ENCODE results near the gene LCAT.
"Not testable (repeated sequence)": the region's sequence is repeated elsewhere in the genome, so short reads cannot be mapped to it uniquely, and the experiment has no call there.

LCAT gene, protein sequence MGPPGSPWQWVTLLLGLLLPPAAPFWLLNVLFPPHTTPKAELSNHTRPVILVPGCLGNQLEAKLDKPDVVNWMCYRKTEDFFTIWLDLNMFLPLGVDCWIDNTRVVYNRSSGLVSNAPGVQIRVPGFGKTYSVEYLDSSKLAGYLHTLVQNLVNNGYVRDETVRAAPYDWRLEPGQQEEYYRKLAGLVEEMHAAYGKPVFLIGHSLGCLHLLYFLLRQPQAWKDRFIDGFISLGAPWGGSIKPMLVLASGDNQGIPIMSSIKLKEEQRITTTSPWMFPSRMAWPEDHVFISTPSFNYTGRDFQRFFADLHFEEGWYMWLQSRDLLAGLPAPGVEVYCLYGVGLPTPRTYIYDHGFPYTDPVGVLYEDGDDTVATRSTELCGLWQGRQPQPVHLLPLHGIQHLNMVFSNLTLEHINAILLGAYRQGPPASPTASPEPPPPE

DNA sequence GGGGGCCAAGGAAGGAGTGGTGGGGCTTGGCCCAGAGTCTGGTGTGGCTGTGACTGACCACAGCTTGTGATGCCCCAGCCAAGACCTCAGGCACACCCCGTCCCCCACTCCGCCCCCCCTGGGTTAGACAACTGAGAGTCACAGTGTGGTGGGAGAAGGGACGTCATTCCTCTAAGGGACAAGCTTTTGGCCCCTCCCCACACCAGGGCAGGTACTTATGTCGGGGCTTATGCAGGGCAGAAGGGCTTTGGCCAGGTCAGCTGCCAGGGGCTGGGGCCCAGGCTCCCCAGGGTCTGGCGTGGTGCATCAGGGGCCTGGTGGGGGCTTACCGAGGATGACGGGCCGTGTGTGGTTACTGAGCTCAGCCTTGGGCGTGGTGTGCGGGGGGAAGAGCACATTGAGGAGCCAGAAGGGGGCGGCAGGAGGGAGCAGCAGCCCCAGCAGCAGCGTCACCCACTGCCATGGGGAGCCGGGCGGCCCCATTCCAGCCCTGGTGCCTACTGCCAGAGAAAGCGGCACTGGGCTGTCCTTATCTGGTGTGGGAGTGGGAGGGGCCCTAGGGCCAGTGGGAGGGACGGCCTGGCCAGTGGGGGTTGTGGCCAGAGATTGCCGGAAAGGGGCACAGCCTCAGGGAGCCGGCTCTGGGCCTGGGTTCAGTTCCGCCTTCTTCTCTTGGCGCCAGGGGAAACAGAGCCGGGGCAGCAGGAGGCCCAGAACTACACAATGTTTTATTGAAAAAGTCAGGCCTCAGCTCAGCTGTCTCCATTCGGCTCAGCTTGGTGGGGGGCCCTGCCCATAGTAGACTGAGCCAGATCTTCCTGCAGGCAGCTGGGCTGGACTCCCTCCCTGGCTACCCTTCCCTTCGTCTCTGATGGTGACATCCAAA is at the start of gene LCAT:
LCAT (minus strand) TSS at position 502 of the 886 bp plus-strand sequence; CDS start at position 483, 19 bp downstream.
- DNase-seq = no peak

DNA sequence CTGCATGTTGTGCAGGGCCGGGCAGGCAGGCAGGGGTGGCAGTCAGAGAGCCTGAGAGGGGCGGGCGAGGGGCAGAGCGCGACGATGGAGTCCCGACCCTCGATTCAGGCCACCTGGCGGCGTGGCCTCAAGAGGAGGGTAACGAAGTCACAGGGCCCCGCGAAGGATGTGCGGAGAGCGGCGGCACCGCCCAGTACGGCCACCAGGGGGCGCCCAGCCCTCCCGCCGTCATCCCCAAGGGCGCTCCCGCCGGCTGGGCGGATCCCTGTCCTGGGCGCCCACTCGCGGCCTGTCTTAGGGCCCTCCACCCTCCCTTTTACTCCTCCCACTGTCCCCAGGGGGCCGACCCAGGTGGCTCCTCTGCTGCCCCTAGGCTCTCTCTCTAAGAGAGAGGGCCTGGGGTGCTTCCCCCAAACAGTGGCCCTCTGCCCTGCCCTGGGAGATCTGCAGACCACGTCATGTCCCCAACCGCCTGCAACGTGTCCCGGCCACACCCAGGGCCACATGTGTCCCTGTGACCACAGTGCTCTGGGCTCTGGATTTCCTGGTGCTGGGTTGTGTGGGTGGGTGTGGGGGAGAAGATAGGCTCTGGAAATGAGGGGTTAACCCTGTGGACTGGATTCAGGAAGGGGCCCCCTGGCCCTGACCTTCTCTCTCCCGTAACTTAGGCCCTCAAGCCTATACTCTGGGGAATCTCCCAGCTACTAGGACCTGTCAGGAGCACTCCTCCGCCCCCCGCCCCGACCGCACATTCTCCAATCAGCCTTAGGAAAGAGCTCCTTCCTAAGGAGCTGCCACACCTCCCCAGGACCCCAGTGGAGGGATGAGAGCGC is 49.5 kb upstream of the LCAT start:
- peak; percentile 74 to 75 for DNase-seq

DNA sequence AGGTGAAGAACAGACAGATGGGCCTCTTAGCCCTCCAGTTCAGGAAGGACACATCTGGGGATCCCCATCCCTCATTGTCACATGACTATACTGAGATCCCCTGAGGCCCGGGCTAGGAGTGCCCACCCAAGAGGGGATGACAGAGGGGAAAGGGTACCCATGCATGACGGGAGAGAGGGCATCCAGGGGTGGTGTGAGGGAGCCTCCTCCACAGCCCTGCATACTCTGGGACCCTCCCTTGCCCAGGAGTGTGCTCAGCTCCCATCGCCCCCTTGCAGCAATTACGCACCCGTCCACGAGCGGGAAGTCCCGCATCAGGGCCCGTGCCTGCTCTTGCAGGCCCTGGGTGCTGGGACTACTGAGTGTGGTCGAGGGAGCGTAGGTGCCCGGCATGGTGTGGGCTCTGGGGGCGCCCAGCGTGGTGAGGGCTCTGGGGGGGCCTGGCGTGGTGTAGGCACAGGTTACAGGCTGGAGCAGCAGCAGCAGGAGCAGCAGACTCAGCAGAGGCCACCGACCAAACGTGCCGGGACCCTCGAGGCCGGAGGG is 48.8 kb upstream of the LCAT start:
- no peak for DNase-seq

DNA sequence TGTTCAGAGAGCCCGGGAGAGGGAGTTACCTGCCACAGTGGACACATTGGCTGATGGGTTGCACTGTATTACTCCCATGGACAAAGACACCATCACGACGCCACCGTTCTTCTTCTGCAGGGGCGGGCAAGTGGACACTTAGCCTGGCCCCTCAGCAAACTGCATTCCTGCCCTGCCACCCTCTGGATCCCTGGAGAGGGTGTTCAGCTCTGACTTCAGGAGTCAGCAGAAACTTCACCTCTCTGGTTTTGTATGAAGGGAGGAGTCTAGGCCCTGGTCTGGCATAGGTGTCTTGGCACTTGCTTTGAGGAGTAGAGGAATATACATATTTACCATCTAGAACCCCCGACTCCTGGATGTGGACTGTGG is 46.1 kb upstream of the LCAT start:
- DNase-seq = no peak

DNA sequence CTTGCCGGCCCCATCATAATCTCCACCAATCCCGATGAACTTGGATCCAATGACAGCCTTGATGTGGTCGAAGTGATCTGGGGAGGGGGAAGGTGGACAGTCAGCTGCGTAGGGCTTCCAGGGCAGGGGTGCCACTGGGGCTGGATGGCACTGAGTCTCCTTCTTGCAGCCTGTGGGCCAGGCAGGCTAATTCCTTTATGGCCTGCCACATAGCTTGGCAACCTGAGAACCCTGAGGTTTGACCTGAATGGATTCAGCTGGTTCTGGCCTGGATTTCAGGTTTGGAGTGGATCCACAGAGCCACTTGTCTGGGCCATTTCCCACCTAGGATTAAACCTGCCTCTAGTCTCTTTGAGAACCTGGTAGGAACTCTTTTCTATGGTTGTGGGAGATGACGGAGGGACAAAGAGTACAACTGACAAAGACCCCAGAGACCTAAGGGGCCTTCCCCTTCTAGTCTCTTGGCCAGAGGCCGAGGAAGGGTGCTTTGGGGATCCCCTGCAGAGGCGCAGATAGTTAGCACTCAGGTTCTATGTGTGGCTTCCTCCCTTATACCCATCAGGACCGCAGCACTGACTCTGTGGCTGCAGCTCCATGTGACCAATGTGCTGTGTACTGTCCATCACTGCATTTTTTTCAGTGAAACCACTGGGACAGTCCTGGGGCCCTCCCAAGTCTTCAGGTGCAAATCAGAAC is 45.5 kb upstream of the LCAT start:
- no peak for DNase-seq

DNA sequence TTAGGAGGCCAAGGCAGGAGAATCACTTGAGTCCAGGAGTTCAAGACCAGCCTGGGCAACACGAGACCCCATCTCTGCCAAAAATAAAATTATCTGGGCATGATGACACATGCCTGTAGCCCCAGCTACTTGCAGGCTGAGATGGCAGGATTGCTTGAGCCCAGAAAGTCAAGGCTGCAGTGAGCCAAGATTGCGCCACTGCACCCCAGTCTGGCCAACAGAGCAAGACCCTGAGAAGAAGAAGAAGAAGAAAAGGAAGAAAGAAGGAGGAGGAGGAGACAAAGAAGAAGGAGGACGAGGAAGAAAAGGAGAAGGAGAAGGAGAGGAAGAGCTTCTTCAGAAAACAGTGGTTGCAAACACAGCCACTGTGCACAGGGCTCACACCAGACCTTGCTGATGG is 44.8 kb upstream of the LCAT start:
- no peak for DNase-seq

DNA sequence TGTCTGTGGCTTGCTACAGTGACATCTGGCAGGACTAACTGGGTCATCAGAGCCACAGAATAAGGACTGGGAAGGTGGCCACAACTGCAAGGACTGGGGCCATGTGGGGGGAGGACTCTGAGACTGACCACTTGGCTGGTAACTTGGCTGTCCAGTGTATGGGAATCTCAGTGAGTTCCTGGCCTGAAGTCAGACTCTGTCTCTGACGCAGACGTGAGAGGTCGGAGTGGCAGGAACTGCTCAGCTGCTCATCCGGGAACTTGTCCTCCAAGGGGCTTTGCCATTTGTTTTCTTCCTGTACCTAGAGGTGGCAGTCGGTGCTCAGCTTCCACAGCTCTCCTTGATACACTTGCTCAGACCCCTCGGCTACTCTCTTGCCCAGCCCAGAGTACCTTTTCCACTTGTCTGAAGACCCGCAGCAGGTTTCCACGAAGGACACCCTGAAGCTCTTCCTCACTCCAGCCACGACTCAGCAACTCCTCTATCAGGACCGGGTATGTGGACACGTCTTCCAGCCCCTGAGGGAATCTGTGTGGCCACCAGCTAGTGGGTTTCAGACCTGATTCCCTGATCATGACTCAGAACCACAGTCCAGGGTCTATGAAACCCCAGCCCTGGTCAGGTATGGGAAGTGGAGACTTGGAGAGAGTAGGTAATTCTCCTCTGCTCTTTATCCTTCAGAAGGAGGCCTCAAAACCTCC is 43.7 kb upstream of the LCAT start:
- no peak for DNase-seq

DNA sequence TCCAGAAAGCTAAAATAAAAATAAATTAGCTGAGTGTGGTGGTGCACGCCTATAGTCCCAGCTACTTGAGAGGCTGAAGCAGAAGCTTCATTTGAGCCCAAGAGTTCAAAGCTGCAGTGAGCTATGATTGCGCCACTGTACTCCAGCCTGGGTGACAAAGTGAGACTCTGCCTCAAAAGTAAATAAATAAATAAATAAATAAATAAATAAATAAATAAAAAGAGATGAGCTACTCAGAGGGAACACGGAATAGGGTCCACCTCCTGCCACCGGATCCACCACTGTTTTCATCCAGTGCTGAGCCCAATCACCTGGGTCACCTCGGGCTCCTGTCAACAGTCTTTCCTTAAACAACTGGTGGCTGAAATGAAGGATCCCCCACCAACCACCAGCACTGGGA is 43.0 kb upstream of the LCAT start:
- no peak for DNase-seq

DNA sequence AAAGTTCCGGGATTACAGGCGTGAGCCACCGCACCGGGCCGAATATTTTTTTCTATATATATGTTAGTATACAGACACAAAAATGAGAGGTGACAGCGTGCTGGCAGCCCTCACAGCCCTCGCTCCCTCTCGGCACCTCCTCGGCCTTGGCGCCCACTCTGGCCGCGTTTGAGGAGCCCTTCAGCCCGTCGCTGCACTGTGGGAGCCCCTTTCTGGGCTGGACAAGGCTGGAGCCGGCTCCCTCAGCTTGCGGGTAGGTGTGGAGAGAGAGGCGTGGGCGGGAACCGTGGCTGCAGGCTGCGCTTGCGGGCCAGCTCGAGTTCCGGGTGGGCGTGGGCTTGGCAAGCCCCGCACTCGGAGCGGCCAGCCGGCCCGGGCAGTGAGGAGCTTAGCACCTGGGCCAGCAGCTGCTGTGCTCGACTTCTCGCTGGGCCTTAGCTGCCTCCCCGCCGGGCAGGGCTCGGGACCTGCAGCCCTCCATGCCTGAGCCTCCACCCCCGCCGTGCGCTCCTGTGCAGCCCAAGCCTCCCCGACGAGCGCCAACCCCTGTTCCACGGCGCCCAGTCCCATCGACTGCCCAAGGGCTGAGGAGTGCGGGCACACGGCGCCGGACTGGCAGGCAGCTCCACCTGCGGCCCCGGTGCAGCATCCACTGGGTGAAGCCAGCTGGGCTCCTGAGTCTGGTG is 38.2 kb upstream of the LCAT start:
- DNase-seq = no peak

DNA sequence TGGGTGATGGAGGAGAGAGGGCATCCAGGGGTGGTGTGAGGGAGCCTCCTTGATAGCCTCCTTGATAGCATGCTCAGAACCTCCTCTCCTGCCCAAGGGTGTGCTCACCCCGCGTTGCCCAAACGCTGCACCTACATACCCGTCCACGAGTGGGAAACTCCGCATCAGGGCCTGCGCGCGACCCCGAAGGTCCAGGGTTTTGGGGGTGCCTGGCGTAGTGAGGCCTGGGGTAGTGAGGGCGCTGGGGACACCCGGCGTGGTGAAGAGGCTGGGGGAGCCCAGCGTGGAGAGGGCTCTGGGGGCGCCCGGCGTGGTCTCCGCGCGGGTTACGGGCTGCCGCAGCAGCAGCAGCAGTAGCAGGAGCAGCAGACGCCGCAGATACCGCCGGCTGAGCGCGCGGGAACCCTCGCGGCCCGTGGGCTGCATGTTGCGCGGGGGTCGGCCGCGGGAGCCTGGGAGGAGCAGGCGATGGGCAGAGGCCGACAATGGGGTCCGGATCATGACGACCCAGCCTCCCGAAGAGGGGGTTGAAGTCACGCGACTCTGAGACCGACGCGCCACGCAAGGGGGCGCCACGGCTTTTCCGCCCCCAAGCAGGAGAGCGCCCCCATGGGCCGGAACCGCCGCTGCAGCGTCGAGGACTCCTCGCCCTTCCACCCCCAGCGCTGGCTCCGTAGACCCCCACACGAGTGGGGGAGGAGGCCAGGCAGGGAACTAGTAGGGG is 36.2 kb upstream of the LCAT start, which contains the start of gene DPEP3:
DPEP3 (minus strand) TSS at position 545 of the 724 bp plus-strand sequence; CDS start at position 426, 119 bp downstream.
- DNase-seq = no peak

DNA sequence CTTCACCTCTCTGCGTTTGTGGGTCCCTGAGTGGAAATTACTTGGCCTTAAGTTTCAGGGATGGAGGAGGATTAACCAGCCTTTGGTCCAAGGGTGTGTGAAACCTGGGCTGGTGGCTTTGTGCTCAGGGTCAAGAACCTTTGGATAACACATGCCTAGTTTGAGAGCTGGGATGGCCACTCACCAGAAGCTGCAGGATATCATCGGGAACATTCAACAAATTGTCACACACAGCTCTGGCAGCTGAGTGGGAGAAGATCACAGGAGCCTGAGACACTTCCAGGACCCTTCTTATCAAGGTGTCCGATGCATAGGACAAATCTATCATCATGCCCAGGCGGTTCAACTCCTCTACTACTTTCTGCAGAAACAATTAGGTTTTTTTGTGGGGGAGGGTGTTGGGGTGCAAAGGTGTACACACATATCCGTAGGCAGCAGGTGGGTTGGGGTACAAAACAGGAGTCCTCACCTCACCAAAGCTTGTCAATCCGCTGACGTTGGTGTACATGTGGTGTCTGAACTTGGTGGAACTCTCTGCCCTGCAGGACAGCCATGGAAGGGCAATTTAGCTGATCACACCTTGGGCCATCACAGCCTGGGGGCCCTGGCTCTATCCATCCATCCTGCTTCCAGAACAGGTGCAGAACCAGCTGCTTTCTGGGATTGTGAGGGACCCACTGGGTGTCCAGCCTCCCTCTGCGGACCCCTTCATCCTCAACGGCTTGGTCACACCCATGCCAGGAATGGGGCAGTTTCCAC is 33.7 kb upstream of the LCAT start:
- no peak for DNase-seq

DNA sequence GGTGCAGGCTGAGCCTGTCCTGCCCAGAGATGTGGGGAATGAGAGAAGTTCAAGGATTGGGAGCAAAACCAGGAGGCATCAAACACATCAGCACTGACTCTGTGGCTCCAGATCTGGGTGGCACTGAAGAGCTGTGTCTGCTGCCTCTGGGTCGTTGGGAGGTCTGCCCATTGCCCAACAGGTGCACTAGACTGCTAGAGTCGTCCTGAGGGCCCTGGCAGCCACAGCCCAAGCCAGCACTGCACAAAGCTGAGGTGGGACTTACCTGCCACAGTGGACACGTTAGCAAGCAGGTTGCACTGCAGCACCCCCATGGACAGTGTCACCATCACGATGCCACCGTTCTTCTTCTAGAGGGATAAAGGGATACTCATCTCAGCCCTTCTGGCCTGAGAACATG is 33.1 kb upstream of the LCAT start:
- DNase-seq = no peak

DNA sequence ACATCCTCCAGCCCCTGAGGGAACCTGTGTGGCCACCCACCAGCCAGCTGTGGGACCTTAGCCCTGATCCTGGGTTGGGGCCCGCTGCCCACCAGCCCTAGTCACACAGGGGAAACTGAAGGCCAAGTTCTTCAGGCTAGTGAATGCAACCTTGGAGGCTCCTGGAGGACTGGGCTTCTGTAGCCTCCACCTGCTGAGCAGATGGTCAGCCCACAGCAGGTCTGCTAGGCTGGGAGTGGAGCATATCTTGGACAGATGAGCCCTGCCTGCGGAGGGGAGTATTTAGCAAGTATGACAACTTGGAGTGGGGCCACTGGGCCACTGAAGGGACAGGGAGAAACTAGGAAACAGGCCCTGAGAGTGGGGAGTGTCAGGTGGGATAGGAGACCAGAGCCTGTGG is 32.3 kb upstream of the LCAT start:
- no peak for DNase-seq

DNA sequence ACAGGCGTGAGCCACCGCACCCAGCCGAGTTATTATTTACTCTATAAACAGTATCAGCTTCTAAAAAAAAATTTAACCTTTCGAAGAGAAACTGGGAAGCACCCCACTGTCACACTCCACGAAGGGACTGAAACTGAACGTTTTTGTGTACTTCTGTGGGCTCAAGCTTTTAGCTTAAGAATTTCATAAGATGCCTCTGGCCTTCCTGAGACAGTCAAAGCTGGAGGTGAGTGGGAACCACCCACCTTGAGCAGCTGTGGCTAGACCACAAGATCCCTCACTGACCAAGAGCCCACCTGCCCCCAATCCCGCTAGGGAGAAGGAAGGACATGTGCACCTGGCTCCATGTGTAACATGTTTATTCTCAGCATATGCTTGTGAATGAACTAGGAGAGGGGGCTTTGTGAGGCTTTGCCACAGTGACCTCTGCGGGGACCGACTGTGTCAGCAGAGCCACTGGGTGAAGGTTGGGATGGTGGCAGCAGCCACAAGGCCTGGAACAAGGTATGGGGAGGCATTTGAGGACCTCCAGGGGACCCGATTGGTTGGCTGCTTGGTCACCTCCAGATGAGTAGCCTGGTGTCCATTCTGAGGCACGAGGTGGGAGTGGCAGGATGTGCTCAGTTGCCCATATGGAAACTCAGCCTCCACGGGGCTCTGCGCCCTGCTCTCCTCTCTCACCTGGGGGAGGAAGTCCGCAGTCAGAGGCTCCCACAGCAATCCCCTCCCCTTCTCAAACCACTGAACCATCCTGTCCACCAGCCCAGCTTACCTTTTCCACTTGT is 31.6 kb upstream of the LCAT start:
- DNase-seq = no peak

DNA sequence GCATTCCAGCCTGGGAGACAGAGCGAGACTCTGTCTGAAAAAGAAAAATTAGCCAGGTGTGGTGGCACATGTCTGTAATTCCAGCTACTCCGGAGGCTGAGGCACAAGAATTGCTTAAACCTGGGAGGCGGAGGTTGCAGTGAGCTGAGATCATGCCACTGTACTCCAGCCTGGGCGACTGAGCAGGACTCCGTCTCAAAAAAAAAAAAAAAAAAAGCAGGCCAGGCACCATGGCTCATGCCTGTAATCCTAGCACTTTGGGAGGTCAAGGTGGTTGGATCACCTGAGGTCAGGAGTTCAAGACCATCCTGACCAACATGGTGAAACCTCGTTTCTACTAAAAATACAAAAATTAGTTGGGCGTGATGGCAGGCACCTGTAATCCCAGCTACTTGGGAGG is 28.4 kb upstream of the LCAT start:
- DNase-seq = not testable (repeated sequence)

DNA sequence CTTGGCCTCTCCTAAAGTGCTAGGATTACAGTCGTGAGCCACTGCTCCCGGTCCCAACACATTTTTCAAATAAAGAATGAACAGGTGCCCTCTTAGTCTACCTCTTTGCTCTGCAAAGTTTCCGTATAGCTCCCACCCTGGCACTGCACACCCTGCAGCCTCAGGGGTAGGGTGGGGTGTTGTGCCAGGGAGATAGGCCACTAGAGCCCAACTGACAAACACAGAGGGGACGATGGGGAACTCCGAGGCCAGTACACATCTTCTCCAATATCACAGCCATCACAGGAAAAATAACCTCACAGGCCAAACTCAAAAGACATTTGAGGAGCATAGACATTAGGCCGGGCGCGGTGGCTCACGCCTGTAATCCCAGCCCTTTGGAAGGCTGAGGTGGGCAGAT is 27.2 kb upstream of the LCAT start:
- no peak for DNase-seq

DNA sequence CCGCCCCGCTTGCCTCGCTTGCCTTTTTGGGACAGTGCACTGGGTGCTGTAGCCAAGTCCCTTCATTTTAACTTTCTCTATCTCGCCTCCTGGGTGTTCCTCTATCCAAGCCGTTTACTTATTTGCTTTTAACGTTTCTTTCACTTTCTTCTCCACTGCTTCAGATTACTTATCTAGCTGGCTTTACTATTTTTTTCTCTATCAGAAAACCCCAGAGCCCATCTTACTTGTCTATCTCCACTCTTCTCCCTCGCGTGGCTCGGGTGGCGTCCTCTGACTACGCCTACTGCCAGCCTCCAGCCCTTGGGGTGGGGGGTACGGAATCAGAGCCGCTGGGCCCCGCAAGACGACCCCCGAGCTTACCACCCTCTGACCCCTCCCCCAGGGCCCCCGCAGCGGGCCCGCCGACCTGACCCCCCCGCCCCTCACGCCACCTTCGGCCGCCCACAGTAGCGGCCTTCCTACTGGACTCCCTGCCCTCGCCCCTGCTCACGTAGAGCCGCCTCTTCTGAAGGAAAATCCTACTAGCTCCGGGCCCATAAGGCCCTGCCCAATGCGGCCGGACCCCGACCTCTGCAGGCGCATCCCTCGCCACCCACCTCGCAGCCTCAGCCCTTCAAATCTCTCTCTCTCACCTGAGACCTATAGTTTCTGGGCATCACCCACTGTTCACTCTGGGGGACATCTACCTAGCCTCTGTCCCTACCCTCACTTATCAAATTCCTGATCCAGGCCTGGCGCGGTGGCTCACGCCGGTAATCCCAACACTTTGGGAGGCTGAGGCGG is 25.5 kb upstream of the LCAT start:
- DNase-seq = no peak

All from activated CD4-positive, alpha-beta T cell treated with anti-CD3 and anti-CD28 coated beads for 4 hours (primary cell).